ENCODE data around the gene CASP8. TPM values are rescaled to one million over a fixed set of nuclear protein-coding genes. Genes with fewer than 3 reads are reported as not detected.

Gene CASP8
- total and polyA plus RNA-seq, 2 of the 8 experiments (the other 6 are each of a cell fraction or from before 2014, with no cell fraction given) = 2.3 to 3.6 TPM

GRCh38 chr2:201270293-201271001 is 10.1 kb downstream of the CASP8 start:
- no peak overlapping the region for H3K23ac ChIP-seq (ENCODE audit: insufficient read length)
- no peaks in the 10 kb centered on the region for H3K36me3 ChIP-seq (ENCODE audit: control insufficient read depth in 2 of 4, insufficient read depth in 4 of 4, low read length in 3 of 4)
- no peaks in the 10 kb centered on the region for H4K20me1 ChIP-seq (replicated peaks in 1 of 2; ENCODE audit: control insufficient read depth in 1 of 2, insufficient read depth in 2 of 2, low read length in 2 of 2)
- no peak overlapping the region for H4K91ac ChIP-seq (replicated peaks; ENCODE audit: insufficient read length, low read length)
- H3K79me1 ChIP-seq (ENCODE audit: low read depth, low read length) = no peaks in the 10 kb centered on the region
- H3K4ac ChIP-seq (replicated peaks; ENCODE audit: insufficient read length, low read depth, low read length) = no peak overlapping the region
- WGBS, 2 experiments (ENCODE audit: extremely low coverage in 1 of 2, insufficient coverage in 1 of 2, insufficient read length in 1 of 2, insufficient replicate concordance in 2 of 2, low coverage in 1 of 2, low lambda C conversion rate in 2 of 2, missing lambda C conversion rate in 1 of 2) = 81% methylated on average over 9 of the region's 9 CpGs; no CpG with 5 or more reads in 1 of the 2 experiments
- POLR2A ChIA-PET (ENCODE audit: partially characterized antibody) = no interaction called here
- H3K79me2 ChIP-seq (ENCODE audit: control insufficient read depth in 1 of 2, insufficient read depth in 2 of 2, low read length in 2 of 2) = no peaks in the 10 kb centered on the region
- no peak overlapping the region for H2AFZ ChIP-seq (ENCODE audit: low read length)
- H2BK5ac ChIP-seq (ENCODE audit: low read depth, low read length) = no peak overlapping the region
- H2BK15ac ChIP-seq (ENCODE audit: low read length) = no peak overlapping the region
- H3K9ac ChIP-seq (replicated peaks in 1 of 4; ENCODE audit: extremely low read depth in 1 of 4, low read depth in 3 of 4, low read length in 3 of 4) = no peak overlapping the region
- no peaks in the 10 kb centered on the region for H3K4me1 ChIP-seq (replicated peaks in 1 of 4; ENCODE audit: control insufficient read depth in 3 of 4, insufficient read depth in 4 of 4, low read length in 3 of 4)
- H3K9me3 ChIP-seq (ENCODE audit: insufficient read depth in 2 of 2, low read depth in 1 of 2, low read length in 1 of 2) = no peaks in the 10 kb centered on the region
- no peak overlapping the region for H2BK20ac ChIP-seq (ENCODE audit: low read length)
- H4K5ac ChIP-seq (ENCODE audit: insufficient read length, low read depth, low read length) = no peak overlapping the region
- no peak overlapping the region for H3K4me2 ChIP-seq (ENCODE audit: insufficient read depth in 1 of 2, low read depth in 2 of 2, low read length in 2 of 2)
- no peak overlapping the region for H3K56ac ChIP-seq (replicated peaks; ENCODE audit: insufficient read length, low read depth, low read length)
- H3K4me3 ChIP-seq (ENCODE audit: extremely low read depth in 1 of 4, insufficient read depth in 2 of 4, low read depth in 3 of 4, low read length in 4 of 4) = no peak overlapping the region
- no peak overlapping the region for H2BK12ac ChIP-seq (ENCODE audit: low read depth, low read length)
- no peak overlapping the region for H3K27ac ChIP-seq (ENCODE audit: low read depth, low read length)
- no peak for TF ChIP-seq SUZ12 (IDR thresholded peaks at IDR 0.05; ENCODE audit: low read length)
- TF ChIP-seq HDAC6 (IDR thresholded peaks at IDR 0.05; ENCODE audit: low read depth, low read length) = no peak
- TF ChIP-seq ASH2L (IDR thresholded peaks at IDR 0.05; ENCODE audit: low read length) = no peak
- no peak for TF ChIP-seq CBX5 (IDR thresholded peaks at IDR 0.05; ENCODE audit: low read depth, low read length)
- no peak for TF ChIP-seq TAF1 (IDR thresholded peaks at IDR 0.05; ENCODE audit: low read depth, low read length)
- no peak for TF ChIP-seq EGR1 (IDR thresholded peaks at IDR 0.05; ENCODE audit: borderline replicate concordance, low read depth, low read length)
- H3K27me3 ChIP-seq (replicated peaks in 1 of 4; ENCODE audit: control insufficient read depth in 3 of 4, extremely low read depth in 1 of 4, insufficient read depth in 3 of 4, low read length in 3 of 4) = no peaks in the 10 kb centered on the region
- CTCF ChIA-PET (ENCODE audit: partially characterized antibody) = interaction anchor here (0.6 to 1.5 kb wide), 6 partner anchors 15 to 169 kb away, joined by 3 to 5 read pairs (median 3); no protein-coding TSS in a partner anchor
- no peaks in the 10 kb centered on the region for H3K23me2 ChIP-seq (ENCODE audit: low read depth, low read length)
- no peak overlapping the region for H4K8ac ChIP-seq (ENCODE audit: extremely low read depth, insufficient read depth, low read length)
- FAIRE-seq (no peak), DNase-seq (ENCODE audit: low read depth in 1 of 2, low spot score in 2 of 2) (no peak)
- no peak overlapping the region for H2BK120ac ChIP-seq (replicated peaks; ENCODE audit: low read depth, low read length)
- no peak overlapping the region for H3K18ac ChIP-seq (ENCODE audit: extremely low read depth, low read length)
- H3K14ac ChIP-seq (ENCODE audit: insufficient read length) = no peak overlapping the region
- no peak overlapping the region for H2AK5ac ChIP-seq (ENCODE audit: low read depth, low read length)
